ENCODE data around the gene MAP3K7. TPM values are rescaled to one million over a fixed set of nuclear protein-coding genes. Genes with fewer than 3 reads are reported as not detected.

The MAP3K7 gene
- total and polyA plus RNA-seq, 2 of the 13 experiments (the other 11 are each of a cell fraction or from before 2014, with no cell fraction given): 24.1 to 24.4 TPM

DNA sequence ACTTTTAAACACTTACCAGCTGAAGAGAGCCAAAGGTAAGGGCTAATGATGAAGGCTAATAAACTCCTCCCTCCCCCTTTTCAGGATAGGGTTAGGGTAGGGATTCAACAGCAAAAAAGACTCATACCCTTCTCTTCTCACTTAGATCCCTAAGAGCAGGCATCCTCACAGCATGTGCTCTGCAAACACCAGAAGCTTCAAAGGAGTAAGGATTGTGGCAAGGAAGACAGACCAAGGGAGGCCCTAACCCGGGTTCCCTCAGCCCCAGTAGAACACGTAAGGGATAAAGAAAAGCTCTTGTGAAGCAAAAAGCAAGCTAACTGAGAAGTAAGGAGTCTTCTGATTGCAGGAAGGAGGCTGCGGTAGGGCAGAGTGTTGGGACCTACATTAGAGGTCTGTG, 11.6 kb downstream of the MAP3K7 start (continued):
- no peak for TF ChIP-seq ZNF142 (CRISPR knock-in tag; IDR thresholded peaks at IDR 0.05)
- no peak for TF ChIP-seq ZNF180 (CRISPR knock-in tag; IDR thresholded peaks at IDR 0.05; ENCODE audit: borderline replicate concordance, low read depth)
- TF ChIP-seq ERF (CRISPR knock-in tag; IDR thresholded peaks at IDR 0.05): no peak
- no peak for TF ChIP-seq SMARCC2 (IDR thresholded peaks at IDR 0.05)
- TF ChIP-seq ZBTB42 (CRISPR knock-in tag; IDR thresholded peaks at IDR 0.05): no peak

DNA sequence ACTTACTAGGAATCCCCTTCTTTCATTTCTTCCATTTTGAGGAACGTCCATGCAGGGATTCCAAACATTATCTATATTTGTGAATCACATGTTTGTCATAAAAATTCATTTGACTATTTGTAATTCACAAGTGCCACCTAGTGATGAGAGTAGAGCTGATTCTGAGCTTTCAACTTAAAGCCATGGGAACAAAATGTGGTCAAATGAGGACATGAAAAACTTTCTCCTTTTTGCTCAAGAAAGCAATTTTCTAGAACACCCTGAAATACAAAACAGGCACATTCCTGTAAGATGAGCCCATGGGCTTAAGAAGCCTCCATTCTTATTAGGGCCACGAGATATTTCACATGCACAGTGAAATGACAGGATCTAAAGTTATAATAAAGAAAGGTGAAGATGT, 12.3 kb downstream of the MAP3K7 start:
- H3K36me3 ChIP-seq (replicated peaks in 1 of 2; ENCODE audit: control insufficient read depth in 1 of 2, insufficient read depth in 2 of 2, low read length in 2 of 2): peaks cover 5 to 17% of the 10 kb centered on the region in 2 experiments; a peak in 4 of 5 replicates
- TF ChIP-seq ZKSCAN8 (CRISPR knock-in tag; IDR thresholded peaks at IDR 0.05; ENCODE audit: borderline replicate concordance) (no peak), AGO2 (optimal IDR thresholded peaks at IDR 0.05; ENCODE audit: low read depth, low read length) (no peak), TMF1 (CRISPR knock-in tag; IDR thresholded peaks at IDR 0.05; ENCODE audit: low read depth) (no peak), ZNF775 (CRISPR knock-in tag; IDR thresholded peaks at IDR 0.05; ENCODE audit: borderline replicate concordance) (no peak), NRL (CRISPR knock-in tag; IDR thresholded peaks at IDR 0.05; ENCODE audit: borderline replicate concordance) (no peak), ELF1 (CRISPR knock-in tag; IDR thresholded peaks at IDR 0.05) (no peak), NFATC3 (CRISPR knock-in tag; IDR thresholded peaks at IDR 0.05) (no peak)
- TF ChIP-seq, protein P1, sequence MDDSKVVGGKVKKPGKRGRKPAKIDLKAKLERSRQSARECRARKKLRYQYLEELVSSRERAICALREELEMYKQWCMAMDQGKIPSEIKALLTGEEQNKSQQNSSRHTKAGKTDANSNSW (CRISPR knock-in tag; IDR thresholded peaks at IDR 0.05; ENCODE audit: borderline replicate concordance): no peak
- WGBS (ENCODE audit: low lambda C conversion rate): 95% methylated on average over 2 of the region's 2 CpGs
- no peaks in the 10 kb centered on the region for H3K9me3 ChIP-seq (ENCODE audit: low read length)
- DNase-seq (ENCODE audit: low spot score) (no peak), FAIRE-seq (no peak), ATAC-seq (no peak)
- no peak overlapping the region for H3K4me2 ChIP-seq (ENCODE audit: low read depth, low read length)
- no peak overlapping the region for H2AFZ ChIP-seq (ENCODE audit: low read length)
- H4K20me1 ChIP-seq (ENCODE audit: insufficient read depth, low read length): no peaks in the 10 kb centered on the region
- no peak overlapping the region for H3K27ac ChIP-seq (ENCODE audit: extremely low read length, insufficient read depth, low read length)
- CTCF ChIA-PET (ENCODE audit: low intra/inter-chr PET ratio, low total read pairs): no interaction called here
- H3K27me3 ChIP-seq (ENCODE audit: control insufficient read depth in 1 of 2, insufficient read depth in 2 of 2, low read length in 2 of 2): no peaks in the 10 kb centered on the region
- intact Hi-C loops (cut with micrococcal nuclease; ENCODE audit: unreplicated experiment) (no loop called here), in situ Hi-C loops (cut with HindIII; ENCODE audit: extremely low pct_ligation_motif_present, low pct_unique_long_range_greater_than_20kb) (no loop called here)
- peaks cover 10% of the 10 kb centered on the region for H3K79me2 ChIP-seq (ENCODE audit: insufficient read depth, low read length)
- BruUV-seq (replicated peaks): no TSS peak
- POLR2A ChIA-PET: no interaction called here
- no peak overlapping the region for H3K4me3 ChIP-seq (replicated peaks in 1 of 3; ENCODE audit: insufficient read depth in 1 of 3, low read depth in 2 of 3, low read length in 3 of 3)
- H3K4me1 ChIP-seq (ENCODE audit: insufficient read depth, low read length): no peaks in the 10 kb centered on the region
- no peak overlapping the region for H3K9ac ChIP-seq (ENCODE audit: insufficient read depth, low read depth, low read length)
